HUDEP-2 (cell line): ENCODE measurements around the gene SLC24A4.
"Not testable (repeated sequence)": the region's sequence is repeated elsewhere in the genome, so short reads cannot be mapped to it uniquely, and the experiment has no call there.

Experiments
- DNase-seq, 76 experiments: peaks; one replicate each; lab custom pipeline; 2025; ENCODE audit not compliant: unreplicated experiment in 76 of 76; lab: John Stamatoyannopoulos, UW

The SLC24A4 gene

GRCh38 chr14:92400579-92401444 lies 77.8 kb downstream of the SLC24A4 start:
- DNase-seq = no peak

GRCh38 chr14:92401561-92401960 lies 78.6 kb downstream of the SLC24A4 start:
- no peak for DNase-seq

- not testable (repeated sequence) for DNase-seq
Observed at GRCh38 chr14:92402500-92402899, 79.5 kb downstream of the SLC24A4 start.

DNA sequence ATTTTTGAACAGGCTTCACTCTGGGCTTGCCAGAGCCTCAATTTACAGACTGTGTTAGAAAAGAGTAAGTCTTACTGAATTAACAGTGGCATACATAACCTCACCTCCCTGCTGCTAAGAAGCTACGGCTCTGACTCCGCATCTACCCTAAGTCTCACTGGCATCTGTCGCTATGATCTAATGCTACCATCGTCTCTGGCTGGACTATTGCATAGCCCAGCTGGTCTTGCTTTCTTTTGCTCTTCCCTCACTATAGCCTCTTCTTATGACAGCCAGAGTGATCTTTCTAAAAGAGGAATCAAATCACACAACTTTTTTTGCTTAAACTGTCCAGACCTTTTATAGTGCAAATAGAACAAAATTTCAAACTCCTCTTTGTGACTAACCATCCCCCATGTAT lies 81.1 kb downstream of the SLC24A4 start:
- DNase-seq = no peak

DNA sequence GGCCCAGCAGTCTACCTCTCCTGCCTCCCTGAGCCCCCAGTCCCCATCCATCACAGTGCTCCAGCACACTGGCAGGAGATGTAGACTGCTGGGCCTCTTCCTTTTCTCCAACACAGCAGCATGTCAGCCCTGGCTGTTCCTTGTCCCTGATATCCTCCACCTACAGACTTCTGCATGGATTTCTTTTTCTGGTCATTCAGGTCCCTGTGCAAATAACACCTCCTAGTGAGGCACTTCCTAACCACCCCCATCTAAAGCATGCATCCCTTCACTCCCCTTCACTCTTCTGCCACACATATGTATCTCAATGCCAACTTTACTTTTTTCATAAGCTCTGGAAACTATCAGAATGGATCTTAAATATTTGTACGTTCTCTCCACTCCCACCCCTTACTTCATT lies 81.5 kb downstream of the SLC24A4 start:
- DNase-seq = no peak

DNA sequence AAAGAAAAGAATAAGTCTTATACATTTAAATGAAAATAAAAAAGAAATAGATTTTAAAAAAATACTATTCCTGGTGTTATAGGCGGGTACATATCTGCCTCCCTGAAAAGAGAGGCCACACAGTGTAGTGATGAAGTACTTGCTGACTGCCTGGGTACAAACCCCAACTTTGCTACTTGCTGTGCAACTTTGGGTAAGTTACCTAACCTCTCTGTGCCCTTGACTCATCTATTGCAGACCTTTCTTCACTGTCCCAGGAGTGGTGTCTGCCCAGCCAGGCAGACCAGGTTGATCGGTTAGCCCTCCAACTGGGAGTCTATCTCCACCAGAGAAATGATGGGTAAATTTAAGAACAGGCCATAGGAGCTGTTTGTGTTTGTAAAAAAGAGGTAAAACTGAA lies 82.0 kb downstream of the SLC24A4 start:
- no peak for DNase-seq

GRCh38 chr14:92407410-92407809 lies 84.4 kb downstream of the SLC24A4 start:
- DNase-seq = no peak

- DNase-seq = no peak
Observed at GRCh38 chr14:92409043-92409442, 86.1 kb downstream of the SLC24A4 start.

GRCh38 chr14:92411135-92411534 lies 88.2 kb downstream of the SLC24A4 start:
- DNase-seq = no peak

DNA sequence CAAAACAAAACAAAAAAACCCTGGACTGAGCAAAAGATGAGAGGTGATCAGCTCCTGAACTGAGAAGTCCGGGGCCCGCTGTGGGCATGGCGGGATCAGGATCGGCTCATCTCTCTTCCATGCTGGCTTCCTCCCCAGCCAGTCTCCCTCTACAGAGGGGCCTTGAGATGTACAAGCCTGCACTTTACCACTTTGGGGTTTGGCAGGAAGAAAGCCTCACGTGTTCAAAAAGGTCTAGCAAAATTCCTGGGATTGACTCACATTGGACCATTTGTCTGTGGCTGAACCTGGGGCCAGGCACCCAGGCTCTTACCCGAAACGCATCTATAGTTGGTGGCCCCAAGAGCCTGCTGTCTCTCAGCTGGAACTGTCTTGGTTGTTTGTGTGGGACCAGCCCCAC lies 89.0 kb downstream of the SLC24A4 start:
- DNase-seq = no peak

- DNase-seq = no peak
Observed at GRCh38 chr14:92412912-92413311, 89.9 kb downstream of the SLC24A4 start.

DNA sequence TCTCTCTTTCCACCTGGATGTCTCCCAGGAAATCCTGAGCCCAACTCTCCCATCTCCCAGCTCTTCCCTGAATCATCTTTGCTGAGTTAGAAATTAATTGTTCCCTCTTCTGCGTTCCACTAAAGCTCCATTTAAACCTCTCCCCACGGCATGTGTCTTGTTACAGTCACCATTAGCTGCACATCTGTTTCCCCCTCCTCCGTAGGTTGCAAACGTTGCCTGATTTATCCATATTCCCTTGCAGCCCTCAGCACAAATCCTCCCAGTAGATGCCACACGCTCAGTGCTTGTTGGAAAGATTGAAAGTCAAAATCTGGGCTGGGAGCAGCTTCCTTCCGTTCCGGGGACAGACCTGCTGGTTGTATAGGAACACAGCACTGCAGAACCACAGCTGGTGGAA lies 90.4 kb downstream of the SLC24A4 start:
- no peak for DNase-seq

DNA sequence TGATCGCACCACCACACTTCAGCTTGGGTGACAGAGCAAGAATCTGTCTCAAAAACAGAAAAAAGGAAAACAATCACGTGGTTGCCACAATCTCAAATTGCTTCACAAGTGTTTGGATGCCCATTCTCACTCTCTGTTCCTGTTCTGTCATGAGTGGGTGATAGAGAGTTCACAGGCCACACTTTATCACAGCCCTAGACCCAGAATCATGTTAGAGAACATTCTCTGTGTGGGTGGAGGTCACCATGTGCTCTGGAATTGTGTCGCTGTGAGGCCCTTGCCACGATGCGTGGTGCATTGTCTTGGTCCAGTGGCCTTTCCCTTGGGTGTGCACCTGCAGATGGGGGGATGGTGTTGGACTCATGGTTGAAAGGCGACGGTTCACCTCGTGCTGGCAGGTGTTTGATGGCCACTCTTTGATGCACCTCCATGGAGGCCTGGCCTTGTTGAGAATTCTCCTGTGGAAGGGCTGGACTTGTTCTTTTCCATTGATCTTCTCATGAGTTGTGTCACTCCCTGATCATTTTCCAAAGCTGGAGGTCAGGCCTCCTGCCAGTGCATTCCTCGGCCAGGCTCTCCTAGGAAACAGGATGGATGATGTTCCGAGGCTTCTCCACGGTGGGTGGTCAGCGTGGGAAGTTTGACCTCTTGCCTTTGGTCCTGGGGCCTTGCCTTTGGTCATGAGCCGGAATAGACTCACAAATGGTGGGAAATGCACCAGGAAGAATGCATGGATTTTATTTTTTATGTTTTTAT lies 91.9 kb downstream of the SLC24A4 start:
- DNase-seq = no peak

- no peak for DNase-seq
Observed at GRCh38 chr14:92415969-92416368, 93.0 kb downstream of the SLC24A4 start.

DNA sequence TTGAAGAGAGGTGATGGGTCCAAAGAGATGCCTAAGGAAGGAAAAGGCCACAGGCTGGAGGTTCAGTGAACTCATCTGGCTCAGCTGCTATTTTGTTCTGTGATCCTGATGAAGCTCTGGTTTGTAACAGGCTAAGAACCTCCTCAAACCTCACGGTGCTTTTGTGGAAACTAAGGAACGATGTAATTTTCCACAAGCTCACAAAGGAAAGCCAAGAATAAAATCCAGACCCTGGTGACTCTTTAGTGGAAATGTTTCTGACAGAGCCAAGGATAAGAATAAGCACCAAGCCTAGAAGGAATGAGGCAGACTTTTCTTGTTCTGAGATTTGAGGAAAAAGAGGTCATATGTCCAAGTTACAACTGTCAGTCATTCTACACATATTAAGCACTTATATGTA lies 93.6 kb downstream of the SLC24A4 start:
- no peak for DNase-seq

DNA sequence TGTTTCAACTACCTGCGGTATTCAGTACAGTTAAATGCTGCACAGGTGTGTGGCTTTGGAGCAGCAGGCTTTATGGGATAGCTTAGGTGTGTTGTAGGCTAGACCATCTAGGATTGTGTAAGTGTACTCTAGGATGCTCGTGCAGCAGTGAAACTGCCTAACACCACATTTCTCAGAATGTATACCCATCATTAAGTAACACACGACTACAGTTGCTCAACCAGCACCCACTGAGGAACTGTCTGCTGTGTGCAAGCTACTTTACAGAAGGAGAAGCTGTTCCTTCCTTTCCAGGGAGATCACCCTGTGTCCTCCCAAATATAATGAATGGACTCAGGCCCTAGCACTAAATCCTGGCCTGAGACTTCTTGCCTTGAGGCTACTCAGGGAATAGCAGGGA lies 94.8 kb downstream of the SLC24A4 start:
- DNase-seq = no peak

GRCh38 chr14:92421751-92422150 lies 98.8 kb downstream of the SLC24A4 start:
- DNase-seq = no peak

- no peak for DNase-seq
Observed at GRCh38 chr14:92425101-92425500, 102.1 kb downstream of the SLC24A4 start.

DNA sequence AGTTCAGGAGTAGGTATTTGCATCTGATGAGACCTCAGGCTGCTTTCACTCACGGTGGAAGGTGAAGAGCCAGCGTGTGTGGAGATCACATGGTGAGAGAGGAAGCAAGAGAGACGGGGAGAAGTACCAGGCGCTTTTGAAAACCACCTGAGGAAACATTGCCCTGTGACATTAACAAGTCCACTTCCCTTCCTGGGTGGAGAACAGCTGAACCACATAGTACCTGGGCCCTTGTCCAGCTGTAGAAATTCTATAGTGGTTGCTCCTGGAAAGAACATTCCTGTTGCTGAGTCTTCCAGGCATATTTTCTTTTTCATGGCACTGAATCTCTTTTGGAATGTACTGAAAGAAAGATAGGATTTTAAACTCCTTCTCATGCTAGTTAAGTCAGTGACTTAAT lies 103.3 kb downstream of the SLC24A4 start:
- no peak for DNase-seq

DNA sequence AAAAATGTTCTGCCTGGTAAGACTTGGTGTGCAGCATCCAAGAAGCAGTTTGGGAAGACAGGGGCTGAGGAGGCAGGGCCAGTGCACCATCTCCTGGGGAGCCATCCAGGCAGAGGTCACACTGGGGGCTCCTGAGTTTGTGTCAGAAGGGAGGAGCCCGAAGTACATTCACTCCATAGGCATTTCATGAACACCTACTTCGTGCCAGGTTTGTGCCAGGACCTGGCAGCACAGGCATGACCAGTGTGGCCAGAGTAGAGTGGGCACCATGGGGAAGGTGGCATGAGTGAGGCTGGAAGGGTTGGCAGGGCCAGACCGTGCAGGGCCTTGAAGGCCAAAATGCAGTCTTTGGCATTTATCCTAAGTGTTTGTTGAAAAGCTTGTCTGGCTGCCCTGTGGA lies 104.1 kb downstream of the SLC24A4 start:
- no peak for DNase-seq

DNA sequence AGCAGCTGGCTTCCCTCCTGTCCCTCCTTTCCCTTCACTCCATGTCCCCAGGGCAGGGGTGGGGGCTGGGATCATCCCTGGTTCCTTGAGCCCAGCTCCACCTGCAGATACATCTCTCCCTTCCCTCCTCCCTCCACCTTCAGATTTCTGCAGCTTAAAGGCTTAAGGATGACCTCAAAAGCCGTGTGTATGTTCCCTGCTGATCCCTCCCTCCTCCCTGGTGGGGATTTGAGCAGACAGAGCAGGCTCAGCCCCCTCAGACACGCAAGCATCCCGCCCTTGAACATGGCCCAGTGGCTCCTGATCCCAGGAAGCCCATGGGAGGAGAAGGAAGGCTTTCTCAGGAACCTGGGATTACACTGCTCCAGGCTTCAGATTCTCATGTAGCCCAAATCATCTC lies 107.7 kb downstream of the SLC24A4 start:
- no peak for DNase-seq

- no peak for DNase-seq
Observed at GRCh38 chr14:92431199-92431725, 108.3 kb downstream of the SLC24A4 start.
